Esophagus muscularis mucosa (tissue), 4 donors: Measurements from ENCODE around the gene ANGPT4. TPM values are rescaled to one million over a fixed set of nuclear protein-coding genes. Genes with fewer than 3 reads are reported as not detected.

ENCODE experiments used
- DNase-seq: peaks from one replicate; pipeline ENCODE4 v3.0.0-alpha.2; 2017; ENCODE audit errors: extremely low spot score
- H3K27ac ChIP-seq, 4 donors: fragments of 200-600 bp; sonication (generic); replicated peaks in 1 of 4; 1 replicate in 3 of 4; 2 replicates in 1 of 4; pipeline ENCODE4 v1.5.1; 2016 to 2019; ENCODE audit warnings: mild to moderate bottlenecking in 1 of 4
- H3K27me3 ChIP-seq, 4 donors: fragments of 200-600 bp; sonication (generic); one replicate each; pipeline versions ENCODE4 v1.5.1 to v1.6.0; 2016 to 2019
- H3K36me3 ChIP-seq, 4 donors: fragments of 200-600 bp; sonication (generic); one replicate each; pipeline ENCODE4 v1.5.1; 2016 to 2019
- H3K4me1 ChIP-seq, 4 donors: fragments of 200-600 bp; sonication (generic); one replicate each; pipeline ENCODE4 v1.5.1; 2016 to 2019
- H3K4me3 ChIP-seq, 4 donors: fragments of 200-600 bp; sonication (generic); 1 replicate in 2 of 4; 2 replicates in 2 of 4; pipeline ENCODE4 v1.5.1; 2016 to 2019; ENCODE audit warnings: mild to moderate bottlenecking in 4 of 4, moderate library complexity in 1 of 4
- H3K9me3 ChIP-seq, 4 donors: fragments of 200-600 bp; sonication (generic); 1 replicate in 3 of 4; 2 replicates in 1 of 4; pipeline ENCODE4 v1.5.1; 2016 to 2019
- CTCF ChIP-seq, 3 experiments: fragments of 200-600 bp in 2 of 3; fragments of 450-650 bp in 1 of 3; sonication (generic) in 2 of 3; IDR thresholded peaks; one replicate each; pipeline ENCODE4 v1.5.1; 2017 to 2019; ENCODE audit warnings: antibody characterized with exemption in 3 of 3, mild to moderate bottlenecking in 2 of 3, moderate library complexity in 1 of 3
- EP300 ChIP-seq: sonication (generic); formaldehyde crosslinking; IDR thresholded peaks from one replicate; pipeline ENCODE4 v1.6.1; 2017; ENCODE audit warnings: antibody characterized with exemption
- POLR2A ChIP-seq: fragments of 450-650 bp; IDR thresholded peaks from one replicate; pipeline ENCODE4 v1.6.1; 2017; ENCODE audit warnings: antibody characterized with exemption, moderate library complexity, mild to moderate bottlenecking, low read depth
- POLR2AphosphoS5 ChIP-seq, 2 donors: sonication (generic); formaldehyde crosslinking; IDR thresholded peaks; one replicate each; pipeline ENCODE4 v1.6.1; 2017; ENCODE audit warnings: antibody characterized with exemption in 2 of 2
- WGBS: methylation state at CpG from one replicate; pipeline ENCODE4 v1.1.5; 2018; 5-methylcytosine and 5-hydroxymethylcytosine counted together
- intact Hi-C: fragments of 100-400 bp; cut with DNase I; formaldehyde crosslinking; loops from one replicate; pipeline ENCODE4 v1.15.1; 2023
- total RNA-seq, 4 donors: library from RNA; depleted of rRNA; stranded (reverse); fragments of >200 nt; gene quantifications; one replicate each; pipeline versions ENCODE4 v1.1.0 to v1.2.1, GENCODE V29; 2016

Gene ANGPT4
- total RNA-seq, 4 donors from 2014 or later = under 0.01 to 0.46 (median 0.13) TPM; not detected in 1

DNA sequence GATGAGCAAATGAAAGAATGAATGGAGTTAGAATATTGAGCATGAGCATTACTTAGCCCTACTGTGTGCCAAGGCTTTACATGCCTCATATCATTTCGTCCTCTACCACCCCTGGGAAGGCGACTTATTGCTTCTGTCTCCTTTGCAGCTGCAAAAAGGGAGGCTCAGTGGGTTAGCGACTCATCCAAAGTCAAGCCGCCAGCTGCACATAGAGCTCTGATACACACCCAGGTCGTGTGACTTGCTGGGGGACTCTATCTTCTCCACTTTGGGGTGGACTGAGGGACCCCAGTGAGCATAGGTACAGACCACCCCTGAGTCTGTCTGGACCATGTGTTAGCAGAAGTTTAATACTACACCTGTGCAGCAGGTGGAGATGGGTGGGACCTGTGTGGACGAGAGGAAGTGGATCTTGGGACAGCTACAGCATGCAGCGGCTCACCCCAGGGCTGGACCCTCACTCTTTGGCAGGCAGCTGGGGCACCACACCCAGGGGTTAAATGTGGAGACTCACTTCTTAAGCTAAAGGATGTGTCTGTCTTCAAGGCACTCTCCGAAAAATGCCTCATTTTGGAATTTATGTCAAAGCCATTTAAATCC lies 36.2 kb upstream of the ANGPT4 start:
- peaks cover 3 to 6% (median 4%) of the 10 kb centered on the region in 4 donors for H3K4me1 ChIP-seq
- DNase-seq = no peak
- intact Hi-C loops = loop anchor here (10.0 kb wide), 1 partner anchor 263 kb away; no protein-coding TSS in a partner anchor
- TF ChIP-seq EP300 = no peak
- TF ChIP-seq POLR2A = no peak
- no peak for TF ChIP-seq CTCF (IDR thresholded peaks at IDR 0.05)
- TF ChIP-seq POLR2AphosphoS5 (IDR thresholded peaks at IDR 0.05) = no peak
- no peaks in the 10 kb centered on the region for H3K9me3 ChIP-seq
- no peak overlapping the region for H3K27ac ChIP-seq
- WGBS = 77% methylated on average over 8 of the region's 8 CpGs
- no peaks in the 10 kb centered on the region for H3K36me3 ChIP-seq
- H3K4me3 ChIP-seq = no peak overlapping the region
- peaks cover 0 to 71% (median 14%) of the 10 kb centered on the region in 4 donors for H3K27me3 ChIP-seq

GRCh38 chr20:951384-952169 lies 35.4 kb upstream of the ANGPT4 start:
- no peak overlapping the region for H3K27ac ChIP-seq
- no peaks in the 10 kb centered on the region for H3K9me3 ChIP-seq
- peaks cover 3 to 6% (median 4%) of the 10 kb centered on the region in 4 donors for H3K4me1 ChIP-seq
- WGBS = 81% methylated on average over 21 of the region's 21 CpGs
- TF ChIP-seq CTCF (IDR thresholded peaks at IDR 0.05) (no peak), POLR2AphosphoS5 (IDR thresholded peaks at IDR 0.05) (no peak), EP300 (no peak), POLR2A (no peak)
- no peaks in the 10 kb centered on the region for H3K36me3 ChIP-seq
- intact Hi-C loops = loop anchor here (10.0 kb wide), 1 partner anchor 263 kb away; no protein-coding TSS in a partner anchor
- H3K4me3 ChIP-seq = no peak overlapping the region
- H3K27me3 ChIP-seq = peaks cover 0 to 71% (median 13%) of the 10 kb centered on the region in 4 donors
- no peak for DNase-seq

DNA sequence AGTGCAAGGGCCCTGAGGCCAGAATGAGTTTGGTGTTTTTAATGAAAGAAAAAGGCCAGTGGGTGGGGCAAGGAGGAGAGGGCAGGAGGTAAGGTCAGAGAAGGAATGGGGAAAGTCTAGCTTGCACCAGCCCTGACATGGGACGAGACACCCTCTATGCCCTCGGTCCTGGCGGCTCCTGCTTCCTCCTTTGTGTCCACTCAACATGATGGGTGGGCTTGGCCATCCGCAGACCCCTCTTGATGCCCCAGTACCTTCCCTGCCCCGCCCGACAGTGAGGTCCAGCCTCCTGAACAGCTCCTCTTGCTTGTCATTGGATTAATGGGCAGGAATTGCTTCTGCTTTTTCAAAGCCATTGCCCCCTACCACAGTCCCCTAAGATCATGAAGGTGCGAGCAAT lies 33.6 kb upstream of the ANGPT4 start:
- Histone ChIP-seq H3K27ac (no peak overlapping the region), H3K4me1 (no peaks in the 10 kb centered on the region), H3K36me3 (no peaks in the 10 kb centered on the region), H3K4me3 (no peak overlapping the region), H3K27me3 (peaks cover 0 to 62% (median 2%) of the 10 kb centered on the region in 4 donors), H3K9me3 (no peaks in the 10 kb centered on the region)
- TF ChIP-seq EP300 = no peak
- TF ChIP-seq CTCF (IDR thresholded peaks at IDR 0.05) = no peak
- TF ChIP-seq POLR2AphosphoS5 (IDR thresholded peaks at IDR 0.05) = no peak
- no peak for TF ChIP-seq POLR2A
- whole genome bisulfite sequencing = 69% methylated on average over 6 of the region's 7 CpGs
- no peak for DNase-seq
- intact Hi-C loops = loop anchor here (10.0 kb wide), 1 partner anchor 265 kb away; no protein-coding TSS in a partner anchor

- Histone ChIP-seq H3K9me3 (no peaks in the 10 kb centered on the region), H3K4me1 (no peaks in the 10 kb centered on the region), H3K4me3 (no peak overlapping the region), H3K36me3 (no peaks in the 10 kb centered on the region), H3K27ac (no peak overlapping the region), H3K27me3 (peaks cover 0 to 47% (median 0%) of the 10 kb centered on the region in 4 donors)
- DNase-seq = no peak
- WGBS = 62% methylated on average over 5 of the region's 8 CpGs
- intact Hi-C loops = no loop called here
- TF ChIP-seq CTCF (IDR thresholded peaks at IDR 0.05) (no peak), POLR2AphosphoS5 (IDR thresholded peaks at IDR 0.05) (no peak), POLR2A (no peak), EP300 (no peak)
These were observed 30.7 kb upstream of the ANGPT4 start for GRCh38 chr20:946826-947225.
